Esophagus squamous epithelium (tissue), 5 donors: Measurements from ENCODE around the gene RERE. TPM values are rescaled to one million over a fixed set of nuclear protein-coding genes. Genes with fewer than 3 reads are reported as not detected.

ENCODE experiments used
- DNase-seq: peaks from one replicate; lab custom pipeline; 2025; lab: John Stamatoyannopoulos, UW
- H3K27ac ChIP-seq, 4 donors: fragments of 200-600 bp; sonication (generic); one replicate each; pipeline ENCODE4 v1.5.1; 2016 to 2019; ENCODE audit warnings: mild to moderate bottlenecking in 1 of 4
- H3K27me3 ChIP-seq, 4 donors: fragments of 200-600 bp; sonication (generic); 1 replicate in 3 of 4; 2 replicates in 1 of 4; pipeline versions ENCODE4 v1.5.1 to v1.6.0; 2017 to 2021; ENCODE audit warnings: antibody characterized with exemption in 1 of 4
- H3K36me3 ChIP-seq, 3 donors: fragments of 200-600 bp; sonication (generic); one replicate each; pipeline ENCODE4 v1.5.1; 2016 to 2019
- H3K4me1 ChIP-seq, 3 donors: fragments of 200-600 bp; sonication (generic); one replicate each; pipeline ENCODE4 v1.5.1; 2017 to 2019
- H3K4me3 ChIP-seq, 4 donors: fragments of 200-600 bp; sonication (generic); 1 replicate in 3 of 4; 2 replicates in 1 of 4; pipeline ENCODE4 v1.5.1; 2016 to 2019; ENCODE audit warnings: mild to moderate bottlenecking in 2 of 4, moderate library complexity in 1 of 4
- H3K9me3 ChIP-seq, 3 donors: fragments of 200-600 bp; sonication (generic); one replicate each; pipeline ENCODE4 v1.5.1; 2016 to 2019
- POLR2A ChIP-seq, 4 donors: fragments of 450-650 bp; IDR thresholded peaks; one replicate each; pipeline ENCODE4 v1.6.1; 2017; ENCODE audit warnings: antibody characterized with exemption in 4 of 4, mild to moderate bottlenecking in 4 of 4, moderate library complexity in 3 of 4
- WGBS, 2 donors: methylation state at CpG; one replicate each; pipeline ENCODE4 v1.1.5; 2018; 5-methylcytosine and 5-hydroxymethylcytosine counted together
- intact Hi-C: fragments of 100-400 bp; cut with DNase I; formaldehyde crosslinking; loops from one replicate; pipeline ENCODE4 v1.15.0; 2022
- total RNA-seq, 4 donors: library from RNA; depleted of rRNA; stranded (reverse); fragments of >200 nt; gene quantifications; one replicate each; pipeline ENCODE4 v1.1.0, GENCODE V29; 2016
- TF ChIP-seq, protein P1 (sequence below), 6 experiments: fragments of 450-650 bp in 4 of 6; fragments of 200-600 bp in 2 of 6; sonication (generic) in 2 of 6; IDR thresholded peaks; one replicate each; pipeline ENCODE4 v1.5.1; 2016 to 2019; ENCODE audit warnings: antibody characterized with exemption in 6 of 6, mild to moderate bottlenecking in 4 of 6, moderate library complexity in 4 of 6
- donor health status: DM: yes; HTN: yes; CAD: no.

Gene RERE
- total RNA-seq, 4 donors from 2014 or later: 27.5 to 56.6 (median 32.1) TPM

DNA sequence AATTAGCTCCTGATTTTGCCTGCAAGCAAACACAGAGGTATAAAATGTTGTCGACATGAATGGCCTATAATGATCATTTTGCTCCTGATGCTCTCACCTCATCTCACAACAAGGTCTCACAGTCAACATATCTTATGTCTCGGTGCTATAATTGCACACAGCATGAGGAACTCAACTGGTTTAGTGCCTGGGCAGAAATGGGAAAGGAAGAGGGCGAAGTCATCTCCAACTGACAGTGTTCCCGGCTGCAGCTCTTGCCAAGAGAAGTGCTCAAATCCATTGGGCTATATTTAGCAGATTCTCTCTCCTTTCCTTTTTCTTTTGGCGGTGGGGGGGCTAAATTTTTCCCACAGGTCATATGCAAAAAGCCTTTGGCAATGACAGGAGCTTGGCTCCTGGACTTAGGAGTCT is 446.5 kb downstream of the RERE start:
- Histone ChIP-seq H3K4me1 (peaks cover 36 to 96% (median 54%) of the 10 kb centered on the region in 3 donors), H3K9me3 (no peaks in the 10 kb centered on the region), H3K27ac (peak overlapping the region; percentile 27 to 90 (median 84)), H3K4me3 (no peak overlapping the region), H3K27me3 (no peaks in the 10 kb centered on the region), H3K36me3 (peaks cover 4 to 35% (median 4%) of the 10 kb centered on the region in 3 donors)
- no peak for DNase-seq
- 41 to 47% methylated on average over 5 of the region's 5 CpGs for WGBS, 2 donors
- intact Hi-C loops: no loop called here
- no peak for TF ChIP-seq POLR2A (IDR thresholded peaks at IDR 0.05)
- TF ChIP-seq, protein P1, sequence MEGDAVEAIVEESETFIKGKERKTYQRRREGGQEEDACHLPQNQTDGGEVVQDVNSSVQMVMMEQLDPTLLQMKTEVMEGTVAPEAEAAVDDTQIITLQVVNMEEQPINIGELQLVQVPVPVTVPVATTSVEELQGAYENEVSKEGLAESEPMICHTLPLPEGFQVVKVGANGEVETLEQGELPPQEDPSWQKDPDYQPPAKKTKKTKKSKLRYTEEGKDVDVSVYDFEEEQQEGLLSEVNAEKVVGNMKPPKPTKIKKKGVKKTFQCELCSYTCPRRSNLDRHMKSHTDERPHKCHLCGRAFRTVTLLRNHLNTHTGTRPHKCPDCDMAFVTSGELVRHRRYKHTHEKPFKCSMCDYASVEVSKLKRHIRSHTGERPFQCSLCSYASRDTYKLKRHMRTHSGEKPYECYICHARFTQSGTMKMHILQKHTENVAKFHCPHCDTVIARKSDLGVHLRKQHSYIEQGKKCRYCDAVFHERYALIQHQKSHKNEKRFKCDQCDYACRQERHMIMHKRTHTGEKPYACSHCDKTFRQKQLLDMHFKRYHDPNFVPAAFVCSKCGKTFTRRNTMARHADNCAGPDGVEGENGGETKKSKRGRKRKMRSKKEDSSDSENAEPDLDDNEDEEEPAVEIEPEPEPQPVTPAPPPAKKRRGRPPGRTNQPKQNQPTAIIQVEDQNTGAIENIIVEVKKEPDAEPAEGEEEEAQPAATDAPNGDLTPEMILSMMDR (IDR thresholded peaks at IDR 0.05): no peak

DNA sequence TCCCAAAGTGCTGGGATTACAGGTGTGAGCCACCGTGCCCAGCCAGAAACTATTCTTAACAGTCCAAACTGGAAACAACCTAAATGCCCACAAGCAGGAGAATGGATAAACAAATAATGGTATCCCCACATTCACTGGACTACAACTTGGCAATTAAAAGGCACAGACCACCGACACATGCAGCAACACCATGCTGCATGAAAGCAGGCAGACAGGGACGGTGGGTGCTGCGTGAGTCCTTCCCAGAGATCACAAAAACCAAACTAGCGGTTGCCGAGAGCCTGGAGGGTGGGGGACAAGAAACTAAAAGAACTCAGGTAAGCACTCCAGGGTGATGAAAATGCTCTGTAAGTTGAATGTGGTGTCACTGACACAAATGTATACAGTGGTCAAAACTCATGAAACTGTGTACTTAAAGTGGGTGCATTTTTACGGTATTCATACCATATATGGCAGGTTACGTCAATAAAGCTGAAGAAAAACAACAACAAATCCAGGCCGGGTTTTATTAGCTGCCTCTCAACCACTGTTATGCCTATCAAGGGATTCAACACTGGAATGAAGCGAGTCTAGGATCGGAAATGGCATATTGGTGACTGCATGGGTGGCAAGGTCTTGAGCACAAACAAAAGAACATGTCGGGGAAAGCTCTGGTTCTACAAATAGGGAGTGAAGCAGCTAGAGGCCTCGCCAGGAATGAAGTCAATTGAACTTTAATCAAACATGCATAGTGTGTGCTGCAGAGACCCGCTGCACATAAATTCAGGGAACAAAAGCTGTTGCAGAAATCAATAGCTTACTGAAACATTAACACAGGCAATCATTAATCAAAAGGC is 447.2 kb downstream of the RERE start:
- 67 to 70% methylated on average over 13 of the region's 14 CpGs for WGBS, 2 donors
- Histone ChIP-seq H3K9me3 (no peaks in the 10 kb centered on the region), H3K36me3 (peaks cover 4 to 41% (median 10%) of the 10 kb centered on the region in 3 donors), H3K27ac (peak overlapping the region in 3 of 4 donors; percentile 84 to 90 (median 85)), H3K27me3 (no peaks in the 10 kb centered on the region), H3K4me3 (no peak overlapping the region), H3K4me1 (peaks cover 36 to 98% (median 57%) of the 10 kb centered on the region in 3 donors)
- DNase-seq: no peak
- intact Hi-C loops: no loop called here
- TF ChIP-seq, protein P1 (IDR thresholded peaks at IDR 0.05): no peak
- TF ChIP-seq POLR2A (IDR thresholded peaks at IDR 0.05): no peak

DNA sequence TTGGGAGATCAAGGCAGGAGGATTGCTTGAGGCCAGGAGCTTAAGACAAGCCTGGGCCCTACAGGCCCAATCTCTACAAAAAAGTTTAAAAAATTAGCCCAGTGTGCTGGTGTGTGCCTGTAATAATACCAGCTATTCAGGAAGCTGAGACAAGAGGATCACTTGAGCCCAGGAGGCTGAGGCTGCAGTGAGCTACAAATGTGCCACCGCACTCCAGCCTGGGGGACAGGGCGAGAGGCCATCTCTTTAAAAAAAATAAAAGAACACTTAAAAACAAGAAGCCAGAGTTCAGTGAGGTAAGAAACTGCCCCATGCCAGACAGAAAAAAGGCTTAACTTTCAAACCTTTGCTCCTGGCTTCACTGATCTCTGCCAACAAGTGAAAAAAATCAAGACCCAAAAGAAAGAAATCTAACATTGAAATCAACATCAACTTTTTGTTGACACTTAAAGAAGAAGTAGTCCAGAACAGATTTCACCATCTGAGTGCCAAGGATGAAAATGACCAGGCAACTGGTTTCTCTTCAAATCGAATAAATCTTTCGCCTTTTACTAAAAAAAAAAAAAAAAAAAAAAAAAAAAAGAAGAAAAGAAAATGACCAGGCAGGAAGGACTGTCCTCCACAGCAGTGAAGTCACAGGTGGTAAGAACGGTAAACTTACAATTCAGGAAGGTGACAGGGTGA is 448.3 kb downstream of the RERE start:
- DNase-seq: no peak
- intact Hi-C loops: no loop called here
- Histone ChIP-seq H3K36me3 (peaks cover 4 to 53% (median 16%) of the 10 kb centered on the region in 3 donors), H3K27me3 (no peaks in the 10 kb centered on the region), H3K4me3 (no peak overlapping the region), H3K27ac (peak overlapping the region in 2 of 4 donors; percentile 84 to 85), H3K9me3 (no peaks in the 10 kb centered on the region), H3K4me1 (peaks cover 37 to 98% (median 59%) of the 10 kb centered on the region in 3 donors)
- no peak for TF ChIP-seq POLR2A (IDR thresholded peaks at IDR 0.05)
- TF ChIP-seq, protein P1 (IDR thresholded peaks at IDR 0.05): no peak
- 75 to 84% methylated on average over 5 of the region's 5 CpGs for WGBS, 2 donors

DNA sequence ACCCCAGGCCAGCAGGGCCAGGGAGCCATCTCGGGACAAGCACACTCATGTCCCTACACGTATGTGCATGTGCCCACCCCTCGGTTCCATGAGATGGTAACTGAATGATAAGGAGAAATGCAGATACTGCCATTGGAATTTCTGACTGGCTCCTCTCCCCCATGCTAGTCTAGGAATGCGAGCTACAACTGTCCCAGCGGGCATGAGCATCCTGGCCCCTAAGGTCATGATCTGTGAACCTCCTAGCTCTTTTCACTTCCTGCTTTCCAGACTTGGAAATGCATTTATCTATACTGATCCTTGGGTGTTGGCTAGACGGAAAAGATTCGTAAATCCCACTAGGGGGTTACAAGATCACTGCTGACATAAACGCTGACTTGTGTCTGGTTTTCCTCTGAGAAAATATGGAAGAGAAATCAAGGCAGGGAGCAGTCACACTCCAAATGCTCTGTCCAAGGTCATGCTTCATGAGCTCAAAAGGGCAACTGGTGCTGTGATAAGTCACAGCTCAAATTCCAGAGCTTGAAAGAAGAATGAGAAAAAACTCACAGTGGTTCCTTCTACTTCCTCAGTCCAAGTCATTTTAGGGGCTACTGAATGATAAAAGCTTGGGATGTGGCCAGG is 449.8 kb downstream of the RERE start:
- 67 to 74% methylated on average over 8 of the region's 8 CpGs for WGBS, 2 donors
- intact Hi-C loops: no loop called here

More for the DNA sequence above, 449.8 kb downstream of the RERE start:
- TF ChIP-seq POLR2A (IDR thresholded peaks at IDR 0.05): no peak
- TF ChIP-seq, protein P1 (IDR thresholded peaks at IDR 0.05): no peak
- Histone ChIP-seq H3K4me1 (peaks cover 36 to 98% (median 61%) of the 10 kb centered on the region in 3 donors), H3K4me3 (no peak overlapping the region), H3K9me3 (no peaks in the 10 kb centered on the region), H3K27ac (peak overlapping the region in 3 of 4 donors; percentile 39 to 84 (median 47)), H3K27me3 (no peaks in the 10 kb centered on the region), H3K36me3 (peaks cover 4 to 60% (median 16%) of the 10 kb centered on the region in 3 donors)
- DNase-seq: no peak
